CD4-positive, alpha-beta T cell (primary cell): Measurements from ENCODE around the gene P3H3. TPM values are rescaled to one million over a fixed set of nuclear protein-coding genes. Genes with fewer than 3 reads are reported as not detected.

Experiments used
- ATAC-seq: fragments of 200-7000 bp; cut with Tn5 transposase; one replicate; pipeline ENCODE4 v1.10.0; 2022; ENCODE audit warnings: mild to moderate bottlenecking; ENCODE audit not compliant: poor library complexity
- CTCF ChIA-PET: fragments of 350-600 bp; sonication (Branson Sonifier 250); formaldehyde crosslinking; loops from one replicate; lab custom pipeline; 2021; ENCODE audit warnings: antibody characterized with exemption, inconsistent platforms; lab: Charles Lee
- POLR2A ChIA-PET: fragments of 350-600 bp; sonication (Branson Sonifier 250); formaldehyde crosslinking; loops from one replicate; lab custom pipeline; 2021; ENCODE audit warnings: antibody characterized with exemption, inconsistent platforms; lab: Charles Lee
- DNase-seq, 14 experiments: peaks; one replicate each; pipeline ENCODE4 v3.0.0-alpha.2; 2013 to 2020; ENCODE audit warnings: mixed read lengths in 2 of 14
- H3K27ac ChIP-seq, 2 donors: one replicate each; pipeline versions ENCODE4 v1.5.1 to v1.7.0; 2013; ENCODE audit warnings: low read length in 2 of 2, low read depth in 1 of 2, mild to moderate bottlenecking in 1 of 2
- H3K27me3 ChIP-seq, 2 experiments: 1 replicate in 1 of 2; 2 replicates in 1 of 2; pipeline versions ENCODE4 v1.6.1 to v1.7.0; 2013; ENCODE audit warnings: low read length in 2 of 2, control low read depth in 1 of 2, mild to moderate bottlenecking in 1 of 2, moderate library complexity in 1 of 2; ENCODE audit not compliant: insufficient read depth in 2 of 2, control insufficient read depth in 1 of 2
- H3K36me3 ChIP-seq: one replicate; pipeline ENCODE4 v1.6.1; 2013; ENCODE audit warnings: low read length, control low read depth; ENCODE audit not compliant: insufficient read depth
- H3K4me1 ChIP-seq: one replicate; pipeline ENCODE4 v1.6.1; 2013; ENCODE audit warnings: low read length, control low read depth; ENCODE audit not compliant: insufficient read depth
- H3K4me3 ChIP-seq: one replicate; pipeline ENCODE4 v1.5.1; 2013; ENCODE audit warnings: mild to moderate bottlenecking, low read length, moderate library complexity
- H3K9me3 ChIP-seq, 2 experiments: 1 replicate in 1 of 2; 2 replicates in 1 of 2; pipeline versions ENCODE4 v1.6.1 to v1.7.0; 2013; ENCODE audit warnings: low read length in 2 of 2, mild to moderate bottlenecking in 2 of 2, control low read depth in 1 of 2, moderate library complexity in 1 of 2; ENCODE audit not compliant: control insufficient read depth in 1 of 2, insufficient read depth in 1 of 2
- H3K27ac Mint-ChIP-seq: one replicate; pipeline ENCODE4 v1.8.0; 2020; ENCODE audit warnings: mixed read lengths
- H3K27me3 Mint-ChIP-seq: one replicate; pipeline ENCODE4 v1.8.0; 2021; ENCODE audit warnings: mixed read lengths
- H3K36me3 Mint-ChIP-seq: one replicate; pipeline ENCODE4 v1.8.0; 2021; ENCODE audit warnings: low read depth, mixed read lengths
- H3K4me1 Mint-ChIP-seq: one replicate; pipeline ENCODE4 v1.8.0; 2021; ENCODE audit warnings: low read depth, mixed read lengths
- H3K4me3 Mint-ChIP-seq: one replicate; pipeline ENCODE4 v1.8.0; 2020; ENCODE audit warnings: mild to moderate bottlenecking, mixed read lengths
- H3K9me3 Mint-ChIP-seq: one replicate; pipeline ENCODE4 v1.8.0; 2020; ENCODE audit warnings: mixed read lengths
- CTCF ChIP-seq: fragments of 200-600 bp; IDR thresholded peaks from one replicate; pipeline ENCODE4 v1.8.0; 2022; ENCODE audit warnings: antibody characterized with exemption, mild to moderate bottlenecking
- intact Hi-C, 2 experiments: fragments of 100-400 bp; cut with DNase I in 1 of 2; cut with micrococcal nuclease in 1 of 2; formaldehyde crosslinking; loops; one replicate each; pipeline versions ENCODE4 v1.15.1 to v1.9.0; 2023 to 2025; cut with DNase I, micrococcal nuclease
- total RNA-seq, 174 experiments: library from RNA in 2 of 174; stranded (reverse) in 2 of 174; gene quantifications; one replicate each; pipeline ENCODE4 v1.2.3 and lab custom pipeline; 2021 to 2026

The P3H3 gene
- total RNA-seq, 2 experiments from 2014 or later = 2.5 to 4.1 TPM

GRCh38 chr12:6852651-6853354, 24.6 kb downstream of the P3H3 start:
- peak overlapping the region; percentile 26 to 46 for H3K27ac ChIP-seq
- Mint-ChIP-seq H3K4me1 (peaks cover 36% of the 10 kb centered on the region), H3K27me3 (no peaks in the 10 kb centered on the region), H3K36me3 (peaks cover 43% of the 10 kb centered on the region), H3K9me3 (no peaks in the 10 kb centered on the region), H3K27ac (peak overlapping the region; percentile 87), H3K4me3 (peak overlapping the region; percentile 91)
- ChIA-PET POLR2A (interaction anchor here (0.6 to 6.6 kb wide), 32 partner anchors 7 to 382 kb away, joined by 3 to 106 read pairs (median 6); partner anchors contain the start of genes C12orf57, CD4, COPS7A and ENO2), CTCF (interaction anchor here (1.1 to 5.1 kb wide), 11 partner anchors 15 to 260 kb away, joined by 3 to 46 read pairs (median 7); partner anchors contain the start of genes C12orf57, MLF2, RNU7-1 and SPSB2)
- peak in 13 of 14 experiments; percentile 38 to 84 (median 57) for DNase-seq
- TF ChIP-seq CTCF = no peak
- H3K4me3 ChIP-seq = peak overlapping the region; percentile 73
- intact Hi-C loops = loop anchor here (1.0 to 5.0 kb wide), 7 partner anchors 14 to 191 kb away; partner anchors contain the start of genes EMG1 (in 2 of the 2), PHB2 (in 2 of the 2), ING4 (in 1 of the 2) and PTPN6 (in 1 of the 2)
- peaks cover 42% of the 10 kb centered on the region for H3K4me1 ChIP-seq
- peaks cover 32% of the 10 kb centered on the region for H3K36me3 ChIP-seq
- no peaks in the 10 kb centered on the region for H3K9me3 ChIP-seq
- no peaks in the 10 kb centered on the region for H3K27me3 ChIP-seq
- ATAC-seq = no peak

- Mint-ChIP-seq H3K27ac (peak overlapping the region; percentile 87), H3K36me3 (peaks cover 48% of the 10 kb centered on the region), H3K27me3 (no peaks in the 10 kb centered on the region), H3K4me1 (peaks cover 40% of the 10 kb centered on the region), H3K9me3 (no peaks in the 10 kb centered on the region), H3K4me3 (peak overlapping the region; percentile 91)
- no peak for TF ChIP-seq CTCF
- H3K9me3 ChIP-seq = no peaks in the 10 kb centered on the region
- ATAC-seq = no peak
- ChIA-PET POLR2A (interaction anchor here (0.9 to 6.6 kb wide), 10 partner anchors 13 to 164 kb away, joined by 3 to 106 read pairs (median 32); partner anchors contain the start of genes C12orf57, COPS7A, GNB3 and MLF2), CTCF (interaction anchor here (1.2 to 5.1 kb wide), 5 partner anchors 14 to 100 kb away, joined by 3 to 46 read pairs (median 33); partner anchors contain the start of genes C12orf57, RNU7-1, SPSB2 and TPI1)
- DNase-seq = no peak
- intact Hi-C loops = loop anchor here (2.0 to 5.0 kb wide), 5 partner anchors 13 to 191 kb away; partner anchors contain the start of genes EMG1 (in 2 of the 2), PHB2 (in 2 of the 2), ING4 (in 1 of the 2) and PTPN6 (in 1 of the 2)
- H3K27me3 ChIP-seq = no peaks in the 10 kb centered on the region
- H3K4me1 ChIP-seq = peaks cover 42% of the 10 kb centered on the region
- peak overlapping the region; percentile 73 for H3K4me3 ChIP-seq
- H3K27ac ChIP-seq = peak overlapping the region; percentile 26 to 46
- H3K36me3 ChIP-seq = peaks cover 41% of the 10 kb centered on the region
Observed at GRCh38 chr12:6853626-6854025, 25.4 kb downstream of the P3H3 start.

- H3K27ac ChIP-seq = peak overlapping the region; percentile 26 to 46
- no peak for TF ChIP-seq CTCF
- peaks cover 42% of the 10 kb centered on the region for H3K4me1 ChIP-seq
- peak in 1 of 14 experiments; percentile 19 for DNase-seq
- no peaks in the 10 kb centered on the region for H3K27me3 ChIP-seq
- H3K9me3 ChIP-seq = no peaks in the 10 kb centered on the region
- CTCF ChIA-PET = interaction anchor here (3.5 to 5.1 kb wide), 3 partner anchors 14 to 37 kb away, joined by 33 to 46 read pairs (median 41); partner anchors contain the start of genes SPSB2 and TPI1
- POLR2A ChIA-PET = interaction anchor here (0.5 to 6.6 kb wide), 4 partner anchors 13 to 101 kb away, joined by 3 to 106 read pairs (median 72); partner anchors contain the start of genes C12orf57, MLF2, RNU7-1 and SPSB2
- no peak overlapping the region for H3K4me3 ChIP-seq
- peaks cover 52% of the 10 kb centered on the region for H3K36me3 Mint-ChIP-seq
- intact Hi-C loops = loop anchor here (5.0 kb wide), 4 partner anchors 38 to 192 kb away; partner anchors contain the start of genes EMG1 (in 2 of the 2), PHB2 (in 2 of the 2), ING4 (in 1 of the 2) and PTPN6 (in 1 of the 2)
- peak overlapping the region; percentile 87 for H3K27ac Mint-ChIP-seq
- no peaks in the 10 kb centered on the region for H3K9me3 Mint-ChIP-seq
- no peak overlapping the region for H3K4me3 Mint-ChIP-seq
- no peak for ATAC-seq
- H3K27me3 Mint-ChIP-seq = no peaks in the 10 kb centered on the region
- peaks cover 40% of the 10 kb centered on the region for H3K4me1 Mint-ChIP-seq
- H3K36me3 ChIP-seq = peaks cover 45% of the 10 kb centered on the region
Observed at GRCh38 chr12:6854036-6854435, 25.8 kb downstream of the P3H3 start.
